HG03064 (cell line): Measurements from ENCODE around the gene CXCL6.

Source experiments
- ATAC-seq: cut with Tn5 transposase; IDR thresholded peaks from one replicate; pipeline ENCODE4 v1.9.1; 2021; ENCODE audit warnings: low read depth; ENCODE audit not compliant: unreplicated experiment

CXCL6 gene

GRCh38 chr4:73865431-73866096 is 29.1 kb downstream of the CXCL6 start:
- ATAC-seq = no peak

- no peak for ATAC-seq
Measured at GRCh38 chr4:73866246-73866645, 29.8 kb downstream of the CXCL6 start.

GRCh38 chr4:73867783-73868182 is 31.3 kb downstream of the CXCL6 start:
- no peak for ATAC-seq

GRCh38 chr4:73868206-73869129 is 32.0 kb downstream of the CXCL6 start:
- ATAC-seq = no peak

GRCh38 chr4:73869130-73870055 is 32.9 kb downstream of the CXCL6 start, which contains the start of gene CXCL1:
CXCL1 (plus strand) TSS chr4:73869393; CDS start chr4:73869471, 78 bp downstream.
- ATAC-seq = no peak

- ATAC-seq = no peak
Measured at GRCh38 chr4:73870260-73870659, 33.8 kb downstream of the CXCL6 start.

GRCh38 chr4:73870768-73871167 is 34.3 kb downstream of the CXCL6 start:
- ATAC-seq = no peak

- ATAC-seq = no peak
Measured at GRCh38 chr4:73871511-73872310, 35.2 kb downstream of the CXCL6 start.

GRCh38 chr4:73872316-73873108 is 36.0 kb downstream of the CXCL6 start:
- ATAC-seq = no peak

GRCh38 chr4:73874386-73874785 is 37.9 kb downstream of the CXCL6 start:
- ATAC-seq = no peak

- no peak for ATAC-seq
Measured at GRCh38 chr4:73875401-73875800, 38.9 kb downstream of the CXCL6 start.

GRCh38 chr4:73883306-73883705 is 46.8 kb downstream of the CXCL6 start:
- no peak for ATAC-seq

GRCh38 chr4:73885574-73886267 is 49.2 kb downstream of the CXCL6 start:
- no peak for ATAC-seq
